IMR-90 (cell line): ENCODE results near the gene ACKR1.

Source experiments
- BHLHE40 ChIP-seq: fragments of 150-350 bp; IDR thresholded peaks from 2 replicates; pipeline ENCODE4 v1.6.1; 2016; ENCODE audit warnings: mild to moderate bottlenecking, low read depth, low read length
- CEBPB ChIP-seq: IDR thresholded peaks from 2 replicates; pipeline ENCODE4 v1.6.1; 2012; ENCODE audit warnings: low read depth, low read length, improper control_type of control experiment
- MAZ ChIP-seq: IDR thresholded peaks from 2 replicates; pipeline ENCODE4 v1.6.1; 2012; ENCODE audit warnings: low read depth, mild to moderate bottlenecking, low read length, improper control_type of control experiment, moderate library complexity, borderline replicate concordance
- NFE2L2 ChIP-seq: fragments of 150-350 bp; IDR thresholded peaks from 2 replicates; pipeline ENCODE4 v1.6.1; 2016; ENCODE audit warnings: low read depth, mild to moderate bottlenecking, low read length
- POLR2A ChIP-seq: IDR thresholded peaks from 2 replicates; pipeline ENCODE4 v1.6.1; 2012; ENCODE audit warnings: mild to moderate bottlenecking, low read depth, low read length
- RAD21 ChIP-seq: IDR thresholded peaks from 2 replicates; pipeline ENCODE4 v1.6.1; 2012; ENCODE audit warnings: low read length, improper control_type of control experiment
- RCOR1 ChIP-seq: IDR thresholded peaks from 2 replicates; pipeline ENCODE4 v1.6.1; 2012; ENCODE audit warnings: mild to moderate bottlenecking, low read length, improper control_type of control experiment; ENCODE audit not compliant: insufficient replicate concordance
- RFX5 ChIP-seq: IDR thresholded peaks from 2 replicates; pipeline ENCODE4 v1.8.0; 2012; ENCODE audit warnings: low read depth, mild to moderate bottlenecking, low read length, moderate library complexity
- SMC3 ChIP-seq: fragments of 150-350 bp; IDR thresholded peaks from 2 replicates; pipeline ENCODE4 v1.6.1; 2016; ENCODE audit warnings: low read depth, mild to moderate bottlenecking, antibody characterized with exemption, low read length, moderate library complexity
- TF ChIP-seq, protein P1 (sequence below): conservative IDR thresholded peaks from 2 replicates; pipeline ENCODE4 v1.5.1; 2012; ENCODE audit warnings: mild to moderate bottlenecking, low read depth, low read length, improper control_type of control experiment
- TF ChIP-seq, protein P2 (sequence below): fragments of 150-350 bp; IDR thresholded peaks from 2 replicates; pipeline ENCODE4 v1.6.1; 2016; ENCODE audit warnings: low read depth, mild to moderate bottlenecking, low read length, moderate library complexity, borderline replicate concordance

GRCh38 chr1:159212596-159212995 is 7.9 kb downstream of the ACKR1 start:
- TF ChIP-seq, protein P1, sequence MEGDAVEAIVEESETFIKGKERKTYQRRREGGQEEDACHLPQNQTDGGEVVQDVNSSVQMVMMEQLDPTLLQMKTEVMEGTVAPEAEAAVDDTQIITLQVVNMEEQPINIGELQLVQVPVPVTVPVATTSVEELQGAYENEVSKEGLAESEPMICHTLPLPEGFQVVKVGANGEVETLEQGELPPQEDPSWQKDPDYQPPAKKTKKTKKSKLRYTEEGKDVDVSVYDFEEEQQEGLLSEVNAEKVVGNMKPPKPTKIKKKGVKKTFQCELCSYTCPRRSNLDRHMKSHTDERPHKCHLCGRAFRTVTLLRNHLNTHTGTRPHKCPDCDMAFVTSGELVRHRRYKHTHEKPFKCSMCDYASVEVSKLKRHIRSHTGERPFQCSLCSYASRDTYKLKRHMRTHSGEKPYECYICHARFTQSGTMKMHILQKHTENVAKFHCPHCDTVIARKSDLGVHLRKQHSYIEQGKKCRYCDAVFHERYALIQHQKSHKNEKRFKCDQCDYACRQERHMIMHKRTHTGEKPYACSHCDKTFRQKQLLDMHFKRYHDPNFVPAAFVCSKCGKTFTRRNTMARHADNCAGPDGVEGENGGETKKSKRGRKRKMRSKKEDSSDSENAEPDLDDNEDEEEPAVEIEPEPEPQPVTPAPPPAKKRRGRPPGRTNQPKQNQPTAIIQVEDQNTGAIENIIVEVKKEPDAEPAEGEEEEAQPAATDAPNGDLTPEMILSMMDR = no peak
- TF ChIP-seq POLR2A = no peak
- TF ChIP-seq BHLHE40 = no peak
- TF ChIP-seq, protein P2, sequence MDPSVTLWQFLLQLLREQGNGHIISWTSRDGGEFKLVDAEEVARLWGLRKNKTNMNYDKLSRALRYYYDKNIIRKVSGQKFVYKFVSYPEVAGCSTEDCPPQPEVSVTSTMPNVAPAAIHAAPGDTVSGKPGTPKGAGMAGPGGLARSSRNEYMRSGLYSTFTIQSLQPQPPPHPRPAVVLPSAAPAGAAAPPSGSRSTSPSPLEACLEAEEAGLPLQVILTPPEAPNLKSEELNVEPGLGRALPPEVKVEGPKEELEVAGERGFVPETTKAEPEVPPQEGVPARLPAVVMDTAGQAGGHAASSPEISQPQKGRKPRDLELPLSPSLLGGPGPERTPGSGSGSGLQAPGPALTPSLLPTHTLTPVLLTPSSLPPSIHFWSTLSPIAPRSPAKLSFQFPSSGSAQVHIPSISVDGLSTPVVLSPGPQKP = no peak
- TF ChIP-seq RFX5 = no peak
- TF ChIP-seq CEBPB = no peak
- no peak for TF ChIP-seq MAZ
- TF ChIP-seq SMC3 = no peak
- no peak for TF ChIP-seq NFE2L2
- TF ChIP-seq RCOR1 = no peak
- no peak for TF ChIP-seq RAD21
